Body of pancreas (tissue), 4 donors: ENCODE data around the gene IFNB1.

Experiments used
- POLR2A ChIP-seq, 3 donors: fragments of 450-650 bp; IDR thresholded peaks; one replicate each; pipeline ENCODE4 v1.6.1; 2016; ENCODE audit warnings: antibody characterized with exemption in 3 of 3, mild to moderate bottlenecking in 2 of 3
- TF ChIP-seq, protein P1 (sequence below), 7 experiments: fragments of 450-650 bp in 4 of 7; fragments of 200-600 bp in 3 of 7; sonication (generic) in 3 of 7; IDR thresholded peaks; one replicate each; pipeline ENCODE4 v1.5.1; 2016 to 2019; ENCODE audit warnings: antibody characterized with exemption in 7 of 7

DNA sequence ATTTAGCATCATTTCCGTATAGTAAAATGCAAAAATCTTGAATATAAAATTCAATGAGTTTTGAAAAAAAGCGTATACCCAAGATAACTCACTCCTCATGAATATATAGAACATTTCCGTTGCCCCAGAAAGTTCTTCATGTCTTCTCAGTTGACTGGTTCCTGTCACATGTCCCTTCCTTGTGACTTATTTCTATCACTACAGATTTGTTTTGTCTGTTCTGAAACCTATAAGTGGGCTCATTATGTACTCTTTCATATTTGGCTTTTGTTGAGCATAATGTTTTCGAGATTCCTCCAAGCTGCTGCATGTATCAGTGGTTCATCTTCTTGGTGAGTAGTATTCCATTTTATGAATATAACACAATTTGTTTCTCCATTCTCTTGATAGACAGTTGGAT lies 35.3 kb downstream of the IFNB1 start:
- TF ChIP-seq, protein P1, sequence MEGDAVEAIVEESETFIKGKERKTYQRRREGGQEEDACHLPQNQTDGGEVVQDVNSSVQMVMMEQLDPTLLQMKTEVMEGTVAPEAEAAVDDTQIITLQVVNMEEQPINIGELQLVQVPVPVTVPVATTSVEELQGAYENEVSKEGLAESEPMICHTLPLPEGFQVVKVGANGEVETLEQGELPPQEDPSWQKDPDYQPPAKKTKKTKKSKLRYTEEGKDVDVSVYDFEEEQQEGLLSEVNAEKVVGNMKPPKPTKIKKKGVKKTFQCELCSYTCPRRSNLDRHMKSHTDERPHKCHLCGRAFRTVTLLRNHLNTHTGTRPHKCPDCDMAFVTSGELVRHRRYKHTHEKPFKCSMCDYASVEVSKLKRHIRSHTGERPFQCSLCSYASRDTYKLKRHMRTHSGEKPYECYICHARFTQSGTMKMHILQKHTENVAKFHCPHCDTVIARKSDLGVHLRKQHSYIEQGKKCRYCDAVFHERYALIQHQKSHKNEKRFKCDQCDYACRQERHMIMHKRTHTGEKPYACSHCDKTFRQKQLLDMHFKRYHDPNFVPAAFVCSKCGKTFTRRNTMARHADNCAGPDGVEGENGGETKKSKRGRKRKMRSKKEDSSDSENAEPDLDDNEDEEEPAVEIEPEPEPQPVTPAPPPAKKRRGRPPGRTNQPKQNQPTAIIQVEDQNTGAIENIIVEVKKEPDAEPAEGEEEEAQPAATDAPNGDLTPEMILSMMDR (IDR thresholded peaks at IDR 0.05): no peak
- no peak for TF ChIP-seq POLR2A (IDR thresholded peaks at IDR 0.05)
